HepG2 (cell line): ENCODE measurements around the gene EID3. TPM values are rescaled to one million over a fixed set of nuclear protein-coding genes. Genes with fewer than 3 reads are reported as not detected.

ENCODE experiments used
- ARID5B ChIP-seq: IDR thresholded peaks from 2 replicates; pipeline ENCODE4 v1.4.0; 2020; ENCODE audit warnings: mild to moderate bottlenecking, missing genetic modification reagents
- FOXA1 ChIP-seq, 2 experiments: fragments of 450-650 bp in 1 of 2; sonication (generic) in 1 of 2; formaldehyde crosslinking in 1 of 2; IDR thresholded peaks; 2 replicates each; pipeline versions ENCODE4 v1.4.0 to v1.6.1; 2016 to 2020; ENCODE audit warnings: missing genetic modification reagents in 1 of 2
- KAT2B ChIP-seq: fragments of 150-350 bp; IDR thresholded peaks from 2 replicates; pipeline ENCODE4 v1.6.1; 2014; ENCODE audit warnings: low read depth, low read length, borderline replicate concordance
- KLF6 ChIP-seq: IDR thresholded peaks from 2 replicates; pipeline ENCODE4 v1.8.0; 2016; ENCODE audit warnings: missing biosample characterization, missing genetic modification reagents
- NFIC ChIP-seq: IDR thresholded peaks from 2 replicates; pipeline ENCODE4 v1.6.1; 2012; ENCODE audit warnings: mild to moderate bottlenecking, low read length, inconsistent platforms
- PBX2 ChIP-seq: IDR thresholded peaks from 2 replicates; pipeline ENCODE4 v1.6.1; 2016; ENCODE audit warnings: control low read depth
- SKI ChIP-seq: fragments of 450-650 bp; IDR thresholded peaks from one replicate; pipeline ENCODE4 v1.6.1; 2018; ENCODE audit warnings: mild to moderate bottlenecking; ENCODE audit not compliant: partially characterized antibody
- SPEN ChIP-seq: sonication (generic); formaldehyde crosslinking; IDR thresholded peaks from 2 replicates; pipeline ENCODE4 v1.5.1; 2020; ENCODE audit warnings: low read depth, mild to moderate bottlenecking, missing genetic modification reagents
- ZBTB14 ChIP-seq: sonication (generic); formaldehyde crosslinking; IDR thresholded peaks from 2 replicates; pipeline ENCODE4 v1.4.0; 2020; ENCODE audit warnings: missing genetic modification reagents
- ZFY ChIP-seq: sonication (generic); formaldehyde crosslinking; IDR thresholded peaks from 2 replicates; pipeline ENCODE4 v1.4.0; 2020; ENCODE audit warnings: missing genetic modification reagents
- ZMYM4 ChIP-seq: sonication (generic); formaldehyde crosslinking; IDR thresholded peaks from 2 replicates; pipeline ENCODE4 v1.8.1; 2023; ENCODE audit warnings: mild to moderate bottlenecking, missing genetic modification reagents
- ZNF142 ChIP-seq: sonication (generic); formaldehyde crosslinking; IDR thresholded peaks from 2 replicates; pipeline ENCODE4 v1.4.0; 2020; ENCODE audit warnings: missing genetic modification reagents
- ZNF276 ChIP-seq: sonication (generic); formaldehyde crosslinking; IDR thresholded peaks from 2 replicates; pipeline ENCODE4 v1.4.0; 2020; ENCODE audit warnings: mild to moderate bottlenecking, low read depth, missing genetic modification reagents
- polyA plus RNA-seq, 8 experiments: library from polyadenylated mRNA; depleted of rRNA in 3 of 8; stranded (reverse) in 7 of 8; unstranded in 1 of 8; fragments of >200 nt; fragmentation: Illumina TruSeq in 4 of 8; extraction: Trizol in 4 of 8; gene quantifications; 2 replicates each; pipeline versions ENCODE4 v1.2.1 to v1.2.3, GENCODE V29; 2011 to 2016; ENCODE audit warnings: low read depth in 4 of 8, missing spikeins in 1 of 8, mixed read lengths in 1 of 8; ENCODE audit not compliant: insufficient read depth in 1 of 8
- total RNA-seq, 5 experiments: library from RNA; depleted of rRNA; stranded (reverse); fragments of >200 nt; fragmentation: Illumina TruSeq; extraction: Trizol; gene quantifications; 2 replicates each; pipeline ENCODE4 v1.2.3, GENCODE V29; 2016; ENCODE audit warnings: low read depth in 1 of 5

Gene EID3
- total and polyA plus RNA-seq, 2 of the 13 experiments (the other 11 are each of a cell fraction or from before 2014, with no cell fraction given): 0.38 to 4.5 TPM

GRCh38 chr12:104286516-104287482 lies 16.7 kb upstream of the EID3 start (continued):
- TF ChIP-seq ZNF142 (CRISPR knock-in tag) (peak; percentile 81), KAT2B (no peak), KLF6 (CRISPR knock-in tag) (peak; percentile 77; the same call in 1 of the 2 replicates), ZNF276 (CRISPR knock-in tag) (peak; percentile 53; the same call in 1 of the 2 replicates), ZBTB14 (CRISPR knock-in tag) (no peak), PBX2 (CRISPR knock-in tag) (peak; percentile 73), SKI (no peak), SPEN (CRISPR knock-in tag) (peak; percentile 5; the same call in 1 of the 2 replicates), NFIC (no peak), FOXA1 (IDR thresholded peaks at IDR 0.05) (no peak), FOXA1 (CRISPR knock-in tag; IDR thresholded peaks at IDR 0.05) (no peak), ZFY (CRISPR knock-in tag) (peak; percentile 69; the same call in 1 of the 2 replicates), ARID5B (CRISPR knock-in tag) (peak; percentile 51), ZMYM4 (no peak; the same call in 1 of the 2 replicates)
